HG03175 (cell line): ENCODE data around the gene ANKRD10.

Experiments used
- ATAC-seq: cut with Tn5 transposase; IDR thresholded peaks from one replicate; pipeline ENCODE4 v1.9.1; 2021; ENCODE audit warnings: mild to moderate bottlenecking, moderate library complexity; ENCODE audit not compliant: unreplicated experiment

Gene ANKRD10

DNA sequence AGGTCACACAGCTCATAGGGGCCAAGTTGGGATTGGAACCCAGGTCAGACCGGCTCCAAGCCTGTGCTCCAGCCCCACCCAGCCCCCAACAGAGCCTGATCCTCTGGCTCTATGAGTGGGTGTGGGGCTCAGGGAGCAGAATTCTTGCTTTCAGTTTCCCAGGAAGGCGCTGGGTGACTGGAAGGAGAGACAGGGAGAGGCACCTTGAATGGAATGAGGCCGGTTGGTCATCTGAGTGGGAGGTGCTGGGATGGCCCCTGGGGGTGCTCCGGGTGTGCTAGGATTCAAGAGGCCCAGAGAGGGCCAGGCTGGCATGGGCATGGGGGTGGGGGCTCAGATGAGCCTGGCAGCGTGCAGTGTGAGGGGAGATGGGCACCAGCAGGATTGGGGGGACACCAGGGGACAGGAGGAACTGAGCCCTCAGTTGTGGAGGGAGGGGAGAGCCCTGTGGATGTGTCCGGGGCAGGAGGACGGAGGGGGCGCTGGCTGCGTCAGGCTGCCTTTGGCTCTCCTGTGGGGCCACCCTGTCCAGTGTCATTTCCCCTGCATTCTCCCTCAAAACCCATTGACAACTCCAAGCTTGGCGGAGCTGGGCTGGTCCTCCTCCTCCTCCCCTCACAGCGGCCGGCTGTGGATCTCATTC is 31.2 kb upstream of the ANKRD10 start:
- ATAC-seq = no peak

DNA sequence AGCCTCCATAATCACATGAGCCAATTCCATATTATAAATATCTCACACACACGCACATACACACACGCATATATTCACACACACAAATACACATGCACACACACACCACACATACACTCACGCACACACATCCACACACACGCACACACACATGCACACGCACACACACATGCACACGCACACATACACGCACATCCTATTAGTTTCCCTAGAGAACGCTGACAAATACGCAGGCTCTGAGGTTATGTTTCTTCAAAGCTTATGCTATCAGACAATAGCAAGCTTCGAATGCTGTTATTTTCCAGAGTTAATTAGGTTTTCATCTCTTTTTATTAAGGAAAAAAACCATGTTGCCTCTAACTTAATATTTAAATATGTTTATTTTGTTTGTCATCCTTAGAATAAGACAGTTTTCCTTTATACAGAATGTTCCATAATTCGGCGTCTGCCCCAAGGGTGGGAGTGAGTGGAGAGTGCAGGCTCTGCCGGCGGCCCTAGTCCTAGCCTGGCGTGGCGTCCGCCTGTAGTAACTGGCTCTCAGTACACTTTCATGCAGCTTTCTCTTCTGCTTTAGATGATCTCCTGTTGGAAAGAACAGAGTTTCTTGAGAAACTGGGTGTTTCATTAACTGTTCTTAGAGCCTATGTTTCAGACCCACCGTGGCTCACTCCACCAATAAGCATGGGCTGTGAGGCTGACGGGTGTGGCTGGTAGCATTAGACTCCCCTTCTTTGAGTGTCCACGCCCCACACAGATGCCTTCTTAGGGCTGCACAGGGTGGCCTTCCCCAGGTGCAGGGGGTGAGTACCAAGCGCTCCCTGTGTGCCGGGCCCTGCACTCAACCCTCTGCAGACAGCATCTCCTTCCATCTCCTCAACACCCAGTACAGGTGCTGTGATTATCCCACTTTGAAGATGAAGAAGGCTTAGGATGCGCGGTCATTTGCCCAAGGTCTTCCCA is 30.4 kb upstream of the ANKRD10 start:
- ATAC-seq = no peak

DNA sequence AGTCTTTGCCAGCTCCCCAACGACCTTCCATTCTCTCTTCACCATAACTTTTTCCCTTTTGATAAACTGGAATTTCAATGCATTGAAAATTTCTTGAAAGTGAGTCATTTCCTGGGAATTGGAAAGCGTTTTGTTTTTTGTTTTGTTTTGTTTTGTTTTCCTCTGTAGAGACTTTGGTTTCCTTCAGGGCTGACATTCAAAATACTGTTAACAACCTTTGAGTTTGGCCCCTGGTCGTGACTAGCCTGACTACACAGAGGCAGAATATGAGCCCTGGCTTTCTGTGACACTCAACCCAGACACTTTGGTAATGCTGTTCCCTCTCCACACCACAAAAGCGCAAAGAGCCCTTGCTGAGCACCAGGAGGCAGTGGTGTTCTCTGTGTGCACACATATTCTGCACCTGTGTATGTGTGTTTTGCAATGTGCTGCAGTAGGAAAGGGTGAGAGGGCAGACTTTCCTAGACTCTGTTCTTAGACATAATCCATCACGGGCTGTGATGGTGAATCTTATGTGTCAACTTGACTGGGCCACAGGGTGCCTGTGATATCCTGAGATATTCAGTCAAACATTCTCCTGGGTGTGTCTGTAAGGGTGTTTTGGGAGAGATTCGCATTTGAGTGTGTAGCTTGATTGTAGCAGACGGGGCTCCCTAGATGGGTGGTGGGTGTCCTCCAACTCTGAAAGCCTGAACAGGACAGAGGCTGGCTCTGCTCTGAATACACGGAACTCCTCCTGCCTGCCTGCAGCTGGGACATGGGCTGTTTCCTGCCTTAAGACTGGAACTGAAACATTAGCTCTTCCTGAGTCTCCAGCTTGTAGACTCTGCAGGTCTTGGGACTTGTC is 29.5 kb upstream of the ANKRD10 start:
- peak; percentile 51 for ATAC-seq

GRCh38 chr13:110942248-110942981 is 27.5 kb upstream of the ANKRD10 start:
- peak; percentile 57 for ATAC-seq

- ATAC-seq = no peak
Measured at GRCh38 chr13:110938662-110939421, 24.0 kb upstream of the ANKRD10 start.

GRCh38 chr13:110937511-110938285 is 22.8 kb upstream of the ANKRD10 start:
- ATAC-seq = no peak

- ATAC-seq = no peak
Measured at GRCh38 chr13:110936519-110936918, 21.6 kb upstream of the ANKRD10 start.

DNA sequence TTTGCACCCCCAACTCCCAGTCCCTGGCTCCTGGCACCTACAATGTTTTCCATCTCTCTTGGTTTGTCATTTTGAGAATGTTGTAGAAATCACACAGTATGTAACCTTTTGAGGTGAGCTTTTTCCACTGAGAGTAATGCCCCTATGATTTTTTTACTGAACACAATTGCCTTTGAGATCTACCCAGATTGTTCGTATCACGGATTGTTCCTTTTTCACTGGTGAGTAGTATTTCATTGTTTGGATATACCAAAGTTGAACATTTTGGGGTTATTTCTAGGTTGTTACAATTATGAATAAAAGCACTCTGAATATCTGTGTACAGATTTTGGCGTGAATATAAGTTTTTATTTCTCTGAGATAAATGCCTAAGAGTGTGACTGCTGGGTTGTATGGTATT is 17.7 kb upstream of the ANKRD10 start:
- ATAC-seq = no peak

GRCh38 chr13:110929104-110929777 is 14.4 kb upstream of the ANKRD10 start:
- ATAC-seq = no peak

DNA sequence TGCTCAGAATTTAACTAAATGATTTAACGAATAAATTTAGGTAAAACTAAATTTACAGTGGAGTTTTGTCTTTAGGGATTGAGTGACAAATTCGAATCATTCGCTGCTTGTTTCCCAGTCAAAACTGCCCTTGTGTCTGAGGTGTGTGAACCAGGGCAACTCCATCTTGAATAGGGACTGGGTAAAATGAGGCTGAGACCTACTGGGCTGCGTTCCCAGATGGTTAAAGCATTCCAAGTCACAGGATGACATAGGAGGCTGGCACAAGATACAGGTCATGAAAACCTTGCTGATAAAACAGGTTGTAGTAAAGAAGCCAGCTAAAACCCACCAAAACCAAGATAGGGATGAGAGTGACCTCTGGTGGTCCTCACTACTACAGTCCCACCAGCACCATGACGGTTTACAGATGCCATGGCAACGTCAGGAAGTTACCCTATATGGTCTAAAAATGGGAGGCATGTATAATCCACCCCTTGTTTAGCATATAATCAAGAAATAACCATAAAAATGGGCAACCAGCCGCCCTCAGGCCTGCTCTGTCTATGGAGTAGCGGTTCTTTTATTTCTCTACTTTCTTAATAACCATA is 10.2 kb upstream of the ANKRD10 start:
- ATAC-seq = no peak

- ATAC-seq = no peak
Measured at GRCh38 chr13:110924639-110924934, 9.7 kb upstream of the ANKRD10 start.

DNA sequence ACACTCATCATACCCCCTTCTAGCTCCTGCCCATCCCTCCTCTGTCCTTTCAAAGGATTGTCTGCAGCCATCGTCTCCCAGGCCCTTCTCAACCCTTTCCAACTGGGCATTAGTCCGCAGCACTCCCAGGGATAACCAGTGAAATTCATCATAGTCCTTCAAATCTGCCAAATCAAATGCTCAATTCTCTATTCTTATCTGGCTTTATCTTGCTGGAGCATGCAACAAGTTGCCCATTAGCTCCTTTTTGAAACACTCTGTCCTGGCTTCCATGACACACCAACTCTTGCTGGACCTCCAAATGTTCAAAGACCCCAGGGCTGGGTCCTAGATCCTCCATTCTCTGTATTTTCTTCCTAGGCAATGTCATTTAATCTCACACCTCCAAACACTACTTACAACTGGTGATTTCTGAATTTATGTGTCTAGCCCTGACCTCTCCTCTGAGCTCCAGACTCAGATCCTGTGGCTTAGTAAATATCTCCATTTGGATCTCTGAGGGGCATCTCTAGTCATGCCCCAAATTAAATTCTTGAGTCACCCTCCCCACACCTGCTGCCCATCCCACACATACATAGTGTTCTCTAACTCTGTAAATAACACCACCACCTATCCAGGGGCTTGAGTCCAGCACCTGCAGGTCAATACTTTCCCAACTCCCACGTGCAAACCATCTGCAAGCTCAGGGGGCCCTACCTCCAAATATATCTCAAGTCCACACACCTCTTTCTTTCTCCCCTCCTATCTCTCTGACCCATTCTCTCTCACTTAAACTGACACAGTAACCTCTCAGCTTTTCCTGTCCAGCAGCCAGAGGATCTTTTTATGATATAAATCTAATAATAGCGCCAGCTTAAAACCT is 9.1 kb upstream of the ANKRD10 start:
- ATAC-seq = no peak

DNA sequence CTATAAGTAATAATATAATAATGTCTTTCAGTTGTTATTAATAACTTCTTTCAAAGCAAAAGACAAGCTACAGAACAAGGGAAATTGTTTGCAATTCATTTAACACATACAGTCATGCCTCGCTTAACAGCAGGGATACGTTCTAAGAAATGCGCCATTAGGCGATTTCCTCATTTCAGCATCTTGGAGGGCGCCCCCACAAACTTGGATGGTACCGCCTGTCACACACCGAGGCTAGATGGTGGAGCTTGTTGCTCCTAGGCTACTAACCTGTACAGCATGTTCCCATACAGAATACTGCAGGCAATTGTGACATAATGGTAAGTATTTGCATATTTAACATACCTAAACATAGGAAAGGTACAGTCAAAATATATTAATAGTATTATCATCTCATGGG is 8.2 kb upstream of the ANKRD10 start:
- ATAC-seq = no peak

DNA sequence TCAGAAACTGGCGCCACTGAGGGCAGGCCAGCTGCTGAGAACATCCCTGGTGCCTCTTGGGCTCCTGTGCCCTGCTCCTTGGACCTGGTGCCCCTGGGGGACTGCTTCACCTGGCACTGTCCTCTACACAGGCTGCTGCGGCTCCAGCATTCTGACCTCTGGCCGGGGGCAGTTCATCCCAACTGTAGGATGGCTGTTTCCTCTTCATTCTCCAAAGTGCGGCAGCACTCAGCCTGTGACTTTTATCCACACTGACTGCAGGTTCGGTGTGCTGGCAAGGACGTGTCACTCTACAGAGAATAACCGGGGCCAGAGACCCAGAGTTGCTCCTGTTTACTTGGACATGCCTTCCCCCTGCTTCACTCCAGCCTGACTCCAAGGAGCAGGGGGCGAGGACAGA is 7.6 kb upstream of the ANKRD10 start:
- no peak for ATAC-seq

GRCh38 chr13:110921695-110922094 is 6.8 kb upstream of the ANKRD10 start:
- no peak for ATAC-seq

GRCh38 chr13:110921209-110921608 is 6.3 kb upstream of the ANKRD10 start:
- no peak for ATAC-seq

GRCh38 chr13:110920038-110920437 is 5.2 kb upstream of the ANKRD10 start:
- no peak for ATAC-seq
